ENCODE measurements around the gene USH2A. TPM values are rescaled to one million over a fixed set of nuclear protein-coding genes. Genes with fewer than 3 reads are reported as not detected.

USH2A gene
- total RNA-seq, 3 donors from 2014 or later: not detected

GRCh38 chr1:215792446-215792845, 630.8 kb downstream of the USH2A start:
- H3K4me1 Mint-ChIP-seq (ENCODE audit: low read depth): no peaks in the 10 kb centered on the region
- H3K27me3 Mint-ChIP-seq (ENCODE audit: low read depth): no peaks in the 10 kb centered on the region
- H3K36me3 Mint-ChIP-seq (ENCODE audit: insufficient read depth): no peaks in the 10 kb centered on the region
- no peak overlapping the region for H3K4me3 Mint-ChIP-seq
- H3K9me3 Mint-ChIP-seq: no peaks in the 10 kb centered on the region
- ATAC-seq: no peak
- DNase-seq: no peak

- Mint-ChIP-seq H3K27me3 (ENCODE audit: low read depth) (no peaks in the 10 kb centered on the region), H3K36me3 (ENCODE audit: insufficient read depth) (no peaks in the 10 kb centered on the region), H3K4me1 (ENCODE audit: low read depth) (no peaks in the 10 kb centered on the region), H3K9me3 (no peaks in the 10 kb centered on the region), H3K4me3 (no peak overlapping the region)
- DNase-seq: no peak
- ATAC-seq: no peak
Measured at GRCh38 chr1:215789981-215790380, 633.3 kb downstream of the USH2A start.

- ATAC-seq (no peak), DNase-seq (no peak)
- H3K4me3 Mint-ChIP-seq: no peak overlapping the region
- no peaks in the 10 kb centered on the region for H3K36me3 Mint-ChIP-seq (ENCODE audit: insufficient read depth)
- H3K9me3 Mint-ChIP-seq: no peaks in the 10 kb centered on the region
- no peaks in the 10 kb centered on the region for H3K27me3 Mint-ChIP-seq (ENCODE audit: low read depth)
- no peaks in the 10 kb centered on the region for H3K4me1 Mint-ChIP-seq (ENCODE audit: low read depth)
Measured at GRCh38 chr1:215786997-215787396, 636.3 kb downstream of the USH2A start.

GRCh38 chr1:215780641-215781040, 642.6 kb downstream of the USH2A start:
- ATAC-seq: no peak
- no peaks in the 10 kb centered on the region for H3K36me3 Mint-ChIP-seq (ENCODE audit: insufficient read depth)
- H3K9me3 Mint-ChIP-seq: no peaks in the 10 kb centered on the region
- H3K4me1 Mint-ChIP-seq (ENCODE audit: low read depth): no peaks in the 10 kb centered on the region
- H3K4me3 Mint-ChIP-seq: no peak overlapping the region
- H3K27me3 Mint-ChIP-seq (ENCODE audit: low read depth): no peaks in the 10 kb centered on the region
- no peak for DNase-seq

- Mint-ChIP-seq H3K36me3 (ENCODE audit: insufficient read depth) (no peaks in the 10 kb centered on the region), H3K9me3 (no peaks in the 10 kb centered on the region), H3K27me3 (ENCODE audit: low read depth) (no peaks in the 10 kb centered on the region), H3K4me1 (ENCODE audit: low read depth) (no peaks in the 10 kb centered on the region), H3K4me3 (no peak overlapping the region)
- no peak for DNase-seq
- ATAC-seq: no peak
Measured at GRCh38 chr1:215780139-215780538, 643.1 kb downstream of the USH2A start.

GRCh38 chr1:215779729-215780128, 643.5 kb downstream of the USH2A start:
- Mint-ChIP-seq H3K9me3 (no peaks in the 10 kb centered on the region), H3K4me1 (ENCODE audit: low read depth) (no peaks in the 10 kb centered on the region), H3K36me3 (ENCODE audit: insufficient read depth) (no peaks in the 10 kb centered on the region), H3K4me3 (no peak overlapping the region), H3K27me3 (ENCODE audit: low read depth) (no peaks in the 10 kb centered on the region)
- ATAC-seq (no peak), DNase-seq (no peak)

GRCh38 chr1:215777370-215777925, 645.8 kb downstream of the USH2A start:
- no peaks in the 10 kb centered on the region for H3K4me1 Mint-ChIP-seq (ENCODE audit: low read depth)
- ATAC-seq (no peak), DNase-seq (no peak)
- no peak overlapping the region for H3K4me3 Mint-ChIP-seq
- H3K36me3 Mint-ChIP-seq (ENCODE audit: insufficient read depth): no peaks in the 10 kb centered on the region
- no peaks in the 10 kb centered on the region for H3K27me3 Mint-ChIP-seq (ENCODE audit: low read depth)
- H3K9me3 Mint-ChIP-seq: no peaks in the 10 kb centered on the region

GRCh38 chr1:215776336-215776735, 646.9 kb downstream of the USH2A start:
- H3K36me3 Mint-ChIP-seq (ENCODE audit: insufficient read depth): no peaks in the 10 kb centered on the region
- H3K4me3 Mint-ChIP-seq: no peak overlapping the region
- no peak for ATAC-seq
- no peaks in the 10 kb centered on the region for H3K4me1 Mint-ChIP-seq (ENCODE audit: low read depth)
- DNase-seq: no peak
- no peaks in the 10 kb centered on the region for H3K27me3 Mint-ChIP-seq (ENCODE audit: low read depth)
- H3K9me3 Mint-ChIP-seq: peaks cover 4% of the 10 kb centered on the region

GRCh38 chr1:215772151-215772550, 651.1 kb downstream of the USH2A start:
- no peaks in the 10 kb centered on the region for H3K4me1 Mint-ChIP-seq (ENCODE audit: low read depth)

GRCh38 chr1:215768303-215768702, 654.9 kb downstream of the USH2A start:
- no peaks in the 10 kb centered on the region for H3K4me1 Mint-ChIP-seq (ENCODE audit: low read depth)
- no peak overlapping the region for H3K4me3 Mint-ChIP-seq
- no peak for DNase-seq
- H3K27me3 Mint-ChIP-seq (ENCODE audit: low read depth): no peaks in the 10 kb centered on the region
- no peaks in the 10 kb centered on the region for H3K36me3 Mint-ChIP-seq (ENCODE audit: insufficient read depth)
- peaks cover 12% of the 10 kb centered on the region for H3K9me3 Mint-ChIP-seq
- ATAC-seq: no peak

More at GRCh38 chr1:215772151-215772550, 651.1 kb downstream of the USH2A start:
- no peak for ATAC-seq
- Mint-ChIP-seq H3K27me3 (ENCODE audit: low read depth) (no peaks in the 10 kb centered on the region), H3K4me3 (no peak overlapping the region), H3K36me3 (ENCODE audit: insufficient read depth) (no peaks in the 10 kb centered on the region), H3K9me3 (peaks cover 4% of the 10 kb centered on the region)
- no peak for DNase-seq

- Mint-ChIP-seq H3K4me1 (ENCODE audit: low read depth) (no peaks in the 10 kb centered on the region), H3K36me3 (ENCODE audit: insufficient read depth) (no peaks in the 10 kb centered on the region), H3K27me3 (ENCODE audit: low read depth) (no peaks in the 10 kb centered on the region), H3K4me3 (no peak overlapping the region), H3K9me3 (peaks cover 16% of the 10 kb centered on the region)
- ATAC-seq: no peak
- no peak for DNase-seq
Measured at GRCh38 chr1:215767761-215768160, 655.5 kb downstream of the USH2A start.

GRCh38 chr1:215766521-215766920, 656.7 kb downstream of the USH2A start:
- H3K9me3 Mint-ChIP-seq: peaks cover 12% of the 10 kb centered on the region
- H3K4me3 Mint-ChIP-seq: no peak overlapping the region
- H3K4me1 Mint-ChIP-seq (ENCODE audit: low read depth): no peaks in the 10 kb centered on the region
- no peak for DNase-seq
- ATAC-seq: no peak
- H3K36me3 Mint-ChIP-seq (ENCODE audit: insufficient read depth): no peaks in the 10 kb centered on the region
- H3K27me3 Mint-ChIP-seq (ENCODE audit: low read depth): no peaks in the 10 kb centered on the region

GRCh38 chr1:215765833-215766232, 657.4 kb downstream of the USH2A start:
- no peak overlapping the region for H3K4me3 Mint-ChIP-seq
- no peaks in the 10 kb centered on the region for H3K4me1 Mint-ChIP-seq (ENCODE audit: low read depth)
- ATAC-seq (no peak), DNase-seq (no peak)
- no peaks in the 10 kb centered on the region for H3K27me3 Mint-ChIP-seq (ENCODE audit: low read depth)
- peaks cover 12% of the 10 kb centered on the region for H3K9me3 Mint-ChIP-seq
- H3K36me3 Mint-ChIP-seq (ENCODE audit: insufficient read depth): no peaks in the 10 kb centered on the region

GRCh38 chr1:215761446-215761845, 661.8 kb downstream of the USH2A start:
- no peak for DNase-seq

GRCh38 chr1:215754112-215754511, 669.1 kb downstream of the USH2A start:
- H3K36me3 Mint-ChIP-seq (ENCODE audit: insufficient read depth): no peaks in the 10 kb centered on the region
- no peak overlapping the region for H3K4me3 Mint-ChIP-seq
- no peak for DNase-seq
- no peaks in the 10 kb centered on the region for H3K27me3 Mint-ChIP-seq (ENCODE audit: low read depth)
- peaks cover 8% of the 10 kb centered on the region for H3K9me3 Mint-ChIP-seq
- H3K4me1 Mint-ChIP-seq (ENCODE audit: low read depth): no peaks in the 10 kb centered on the region
- ATAC-seq: no peak

More at GRCh38 chr1:215761446-215761845, 661.8 kb downstream of the USH2A start:
- no peaks in the 10 kb centered on the region for H3K36me3 Mint-ChIP-seq (ENCODE audit: insufficient read depth)
- ATAC-seq: no peak
- no peaks in the 10 kb centered on the region for H3K27me3 Mint-ChIP-seq (ENCODE audit: low read depth)
- H3K4me3 Mint-ChIP-seq: no peak overlapping the region
- H3K9me3 Mint-ChIP-seq: peaks cover 15% of the 10 kb centered on the region
- H3K4me1 Mint-ChIP-seq (ENCODE audit: low read depth): no peaks in the 10 kb centered on the region

GRCh38 chr1:215749414-215749813, 673.8 kb downstream of the USH2A start:
- no peak for ATAC-seq

More at GRCh38 chr1:215749414-215749813, 673.8 kb downstream of the USH2A start:
- H3K36me3 Mint-ChIP-seq (ENCODE audit: insufficient read depth): no peaks in the 10 kb centered on the region
- H3K4me1 Mint-ChIP-seq (ENCODE audit: low read depth): no peaks in the 10 kb centered on the region
- no peak overlapping the region for H3K4me3 Mint-ChIP-seq
- no peak for DNase-seq
- no peaks in the 10 kb centered on the region for H3K9me3 Mint-ChIP-seq
- H3K27me3 Mint-ChIP-seq (ENCODE audit: low read depth): no peaks in the 10 kb centered on the region
